Renal cortical epithelial cell (primary cell): Measurements from ENCODE around the gene MYO5A. TPM values are rescaled to one million over a fixed set of nuclear protein-coding genes. Genes with fewer than 3 reads are reported as not detected.
"Not testable (repeated sequence)": the region's sequence is repeated elsewhere in the genome, so short reads cannot be mapped to it uniquely, and the experiment has no call there.

Source experiments
- DNase-seq: peaks from one replicate; pipeline ENCODE4 v3.0.0-alpha.2; 2011; ENCODE audit warnings: low read depth
- total RNA-seq: library from RNA; depleted of rRNA; stranded (reverse); fragments of >200 nt; gene quantifications from 2 replicates; pipeline ENCODE4 v1.2.3, GENCODE V29; 2014

The MYO5A gene
- total RNA-seq, 1 donor from 2014 or later, result 71.3 TPM

DNA sequence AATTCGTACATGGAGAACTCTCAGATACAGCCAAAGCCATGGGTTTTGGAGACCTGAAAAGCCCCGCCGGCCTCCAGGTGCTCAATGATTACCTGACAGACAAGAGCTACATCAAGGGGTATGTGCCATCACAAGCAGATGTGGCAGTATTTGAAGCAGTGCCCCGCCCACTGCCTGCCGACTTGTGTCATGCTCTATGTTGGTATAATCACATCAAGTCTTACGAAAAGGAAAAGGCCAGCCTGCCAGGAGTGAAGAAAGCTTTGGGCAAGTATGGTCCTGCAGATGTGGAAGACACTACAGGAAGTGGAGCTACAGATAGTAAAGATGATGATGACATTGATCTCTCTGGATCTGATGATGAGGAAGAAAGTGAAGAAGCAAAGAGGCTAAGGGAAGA, 23.5 kb downstream of the MYO5A start:
- no peak for DNase-seq

DNA sequence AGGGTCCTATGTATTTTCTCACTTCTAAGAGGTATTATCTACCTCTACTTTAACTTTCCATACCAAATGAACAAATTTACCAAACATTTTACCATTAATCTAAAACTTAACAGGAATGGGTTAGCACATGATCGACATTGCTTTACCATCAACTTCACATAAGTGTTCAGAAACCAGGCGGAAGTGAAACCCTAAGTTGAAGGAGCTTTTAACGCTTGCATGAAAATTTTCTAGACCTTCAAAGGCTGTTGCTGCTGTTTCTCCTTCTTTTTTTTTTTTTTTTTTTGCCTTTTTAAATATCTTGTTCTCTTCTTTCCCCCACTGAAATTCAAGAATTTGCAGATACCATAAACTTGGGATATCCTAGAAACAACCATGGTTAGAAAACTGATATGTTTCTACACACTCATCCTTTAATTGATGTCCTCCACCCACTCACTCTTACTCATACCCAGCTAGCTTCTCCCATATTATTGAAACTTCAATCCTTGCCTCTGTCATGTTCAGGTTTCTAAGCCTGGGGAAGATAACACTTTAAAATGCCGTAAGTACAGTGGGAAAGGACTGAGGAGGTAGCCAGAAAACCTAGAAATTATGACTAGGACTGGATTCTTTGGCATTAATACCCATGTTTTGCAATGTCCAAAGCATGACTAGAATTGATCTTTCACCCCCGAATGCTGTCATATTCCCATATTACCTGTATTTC, 24.7 kb downstream of the MYO5A start:
- DNase-seq, result peak; percentile 33

DNA sequence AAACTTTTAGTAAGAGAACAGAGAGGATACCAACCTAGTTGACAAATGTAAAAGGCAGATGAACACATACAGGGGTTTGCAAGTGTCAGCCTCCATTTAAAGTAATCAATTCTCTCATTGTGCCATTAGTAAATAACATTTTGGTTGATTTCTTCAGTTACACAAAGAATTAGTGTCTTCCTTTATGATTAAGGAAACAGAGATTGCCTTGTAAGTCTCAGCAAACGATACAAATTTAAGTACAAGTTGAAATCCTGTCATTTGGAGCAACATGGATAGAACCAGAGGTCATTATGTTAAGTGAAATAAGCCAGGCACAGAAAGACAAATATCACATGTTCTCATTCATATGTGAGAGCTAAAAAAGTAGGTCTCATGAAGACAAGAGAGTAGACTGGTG, 26.1 kb downstream of the MYO5A start:
- no peak for DNase-seq

DNA sequence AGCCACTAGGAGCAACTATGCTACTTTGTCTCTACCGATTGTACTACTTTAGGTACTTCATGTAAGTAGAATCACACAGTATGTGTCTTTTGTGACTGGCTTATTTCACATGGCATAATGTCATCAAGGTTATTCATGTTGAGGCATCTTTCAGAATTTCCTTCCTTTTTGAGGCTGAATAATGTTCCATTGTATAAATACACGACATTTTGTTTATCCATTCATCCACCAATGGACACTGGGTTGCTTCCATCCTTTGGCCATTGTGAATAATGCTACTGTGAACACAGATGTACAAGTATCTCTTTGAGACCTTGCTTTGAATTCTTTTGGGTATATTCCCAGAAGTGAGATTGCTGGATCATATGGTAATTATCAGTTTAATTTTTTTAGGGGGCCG, 29.2 kb downstream of the MYO5A start:
- no peak for DNase-seq

DNA sequence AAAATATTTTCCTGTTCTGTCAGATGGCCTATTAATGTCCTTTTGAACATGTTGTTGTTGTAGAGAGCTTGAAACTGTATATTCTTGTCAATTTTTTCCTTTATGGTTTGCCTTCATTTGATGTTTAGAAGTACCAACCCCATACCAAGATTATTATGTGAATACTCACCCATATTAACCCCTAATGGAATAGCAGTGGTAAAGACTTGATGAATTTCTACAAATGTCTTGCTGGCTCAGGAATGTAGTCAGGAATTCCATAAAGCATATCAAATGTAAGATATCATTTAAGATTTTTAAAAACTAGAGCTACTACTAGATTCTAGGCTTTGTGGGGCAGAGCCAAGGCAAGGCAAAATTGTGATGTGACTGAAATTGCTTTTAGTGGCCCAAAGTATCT, 30.0 kb downstream of the MYO5A start:
- DNase-seq, result no peak

DNA sequence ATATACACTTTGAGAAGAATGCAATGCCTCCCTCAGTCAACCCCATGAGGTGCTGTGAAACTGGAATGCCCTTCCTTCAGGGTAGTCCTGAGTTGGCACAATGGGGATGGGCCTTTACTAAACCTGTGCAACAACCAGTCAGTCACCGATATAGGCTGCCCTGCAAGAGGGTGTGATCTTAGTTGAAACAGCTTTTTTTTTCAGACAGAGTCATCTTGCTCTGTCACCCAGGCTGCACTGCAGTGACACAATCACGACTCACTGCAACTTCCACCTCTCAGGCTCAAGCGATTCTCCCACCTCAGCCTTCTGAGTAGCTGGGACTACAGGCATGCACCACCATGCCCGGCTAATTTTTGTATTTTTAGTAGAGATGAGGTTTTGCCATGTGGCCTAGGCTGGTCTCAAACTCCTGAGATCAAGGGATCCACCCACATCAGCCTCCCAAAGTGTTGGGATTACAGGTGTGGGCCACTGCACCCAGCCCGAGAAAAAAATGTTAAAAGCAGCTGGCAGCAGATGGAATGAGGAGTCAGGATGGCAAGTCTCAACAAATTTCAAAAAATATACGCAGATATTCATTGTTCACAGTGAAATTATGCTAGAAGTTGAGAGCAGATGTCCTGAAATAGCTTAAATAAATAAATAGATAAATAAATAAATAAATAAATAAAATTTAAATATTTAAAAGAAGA, 31.8 kb downstream of the MYO5A start:
- peak; percentile 89 for DNase-seq

DNA sequence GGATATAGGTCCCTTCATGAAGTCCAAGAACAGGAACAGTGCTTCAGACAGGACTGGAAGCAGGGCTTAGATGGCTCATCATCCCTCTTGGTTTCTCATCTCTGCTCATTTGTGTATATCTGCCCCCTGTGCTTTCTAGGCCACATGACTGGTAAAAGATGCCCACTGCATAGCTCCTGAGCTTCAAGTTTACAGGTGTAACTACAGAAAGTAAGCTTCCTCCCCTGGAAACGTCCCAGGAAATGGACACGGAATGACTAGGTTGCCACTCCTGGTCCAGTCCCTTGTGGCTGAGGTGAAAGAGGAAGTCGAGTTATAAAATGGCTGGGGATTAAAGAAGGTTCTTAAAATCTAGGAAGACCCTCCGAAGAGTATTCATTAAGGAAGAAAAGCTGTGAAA, 32.5 kb downstream of the MYO5A start:
- no peak for DNase-seq

DNA sequence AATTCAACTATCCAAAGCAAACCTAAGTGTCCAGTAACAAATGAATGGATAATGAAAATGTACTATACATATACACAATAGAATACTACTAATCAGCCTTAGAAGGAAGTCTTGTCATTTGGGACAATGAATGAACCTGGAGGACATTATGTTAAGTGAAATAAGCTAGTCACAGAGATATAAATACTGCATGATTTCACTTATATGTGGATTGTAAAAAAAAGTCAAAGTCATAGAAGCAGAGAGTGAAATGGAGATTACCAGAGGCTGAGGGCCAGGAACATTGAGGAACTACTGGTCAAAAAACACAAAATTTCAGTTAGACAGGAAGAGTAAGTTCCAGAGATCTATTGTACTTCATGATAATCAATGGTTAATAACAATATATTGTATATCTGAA, 33.6 kb downstream of the MYO5A start:
- no peak for DNase-seq

DNA sequence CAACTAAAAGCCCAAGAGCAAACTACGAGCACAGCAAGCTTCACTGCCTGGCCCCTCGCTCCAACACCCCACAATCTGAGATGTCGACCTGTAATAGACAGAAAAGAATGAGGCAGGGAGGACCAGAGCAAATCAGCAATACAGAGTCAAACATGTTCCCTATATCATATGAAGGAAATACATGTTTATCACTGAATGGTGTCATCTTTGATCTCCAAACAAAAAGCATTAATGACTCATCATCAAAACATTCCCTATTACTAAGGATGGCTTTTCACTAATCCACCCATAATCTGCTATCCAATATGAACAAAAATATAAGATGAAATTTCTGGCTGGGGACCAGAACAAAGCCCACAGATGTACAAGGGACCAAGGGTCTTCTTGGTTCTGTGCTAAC, 34.7 kb downstream of the MYO5A start:
- DNase-seq, result no peak

DNA sequence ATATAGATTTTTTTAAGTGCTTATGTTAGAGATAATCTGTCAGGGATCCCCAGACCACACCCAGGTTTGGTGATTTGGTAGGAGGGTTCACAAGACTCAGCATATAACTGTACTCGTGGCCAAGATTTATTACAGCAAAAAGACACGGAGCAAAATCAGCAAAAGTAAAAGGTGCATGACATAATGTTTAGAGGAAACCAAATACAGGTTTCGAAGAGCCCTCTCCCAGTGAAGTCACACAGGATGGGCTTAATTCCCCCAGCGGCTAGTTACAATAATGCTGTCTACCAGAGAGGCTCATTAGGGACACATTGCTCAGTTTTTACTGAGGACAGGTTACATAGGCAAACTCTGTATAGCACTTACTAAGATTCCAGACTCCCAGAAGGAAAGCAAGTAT, 36.5 kb downstream of the MYO5A start:
- DNase-seq, result no peak

DNA sequence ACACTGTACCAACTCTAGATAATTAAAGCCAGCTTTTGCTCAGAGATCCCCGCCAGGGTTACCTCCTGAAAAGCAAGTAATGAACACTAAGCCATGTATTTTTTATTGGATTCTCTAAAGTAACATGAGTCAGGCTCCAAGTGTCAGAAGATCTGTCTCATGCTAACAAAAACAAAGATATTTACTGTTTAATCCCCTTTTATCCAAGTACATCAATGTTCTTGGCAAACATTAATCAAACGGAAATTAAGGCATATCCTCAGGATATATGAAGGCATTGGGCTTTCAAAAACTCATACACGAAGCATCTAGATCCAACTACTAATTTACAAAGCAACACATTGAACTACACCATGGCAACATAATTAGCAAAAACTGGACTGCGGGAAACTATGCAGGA, 37.2 kb downstream of the MYO5A start:
- peak; percentile 54 for DNase-seq

DNA sequence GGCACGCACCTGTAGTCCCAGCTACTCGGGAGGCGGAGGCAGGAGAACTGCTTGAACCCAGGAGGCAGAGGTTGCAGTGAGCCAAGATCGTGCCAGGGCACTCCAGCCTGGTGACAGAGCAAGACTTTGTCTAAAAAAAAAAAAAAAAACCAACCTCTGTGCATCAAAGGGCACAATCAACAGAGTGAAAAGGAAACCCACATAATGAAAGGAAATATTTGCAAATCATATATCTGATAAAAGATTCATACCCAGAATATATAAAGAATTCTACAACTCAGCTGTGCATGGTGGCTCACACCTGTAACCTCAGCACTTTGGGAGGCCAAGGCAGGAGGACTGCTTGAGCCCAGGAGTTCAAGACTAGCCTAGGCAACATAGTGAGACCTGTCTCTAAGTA, 39.2 kb downstream of the MYO5A start:
- not testable (repeated sequence) for DNase-seq

DNA sequence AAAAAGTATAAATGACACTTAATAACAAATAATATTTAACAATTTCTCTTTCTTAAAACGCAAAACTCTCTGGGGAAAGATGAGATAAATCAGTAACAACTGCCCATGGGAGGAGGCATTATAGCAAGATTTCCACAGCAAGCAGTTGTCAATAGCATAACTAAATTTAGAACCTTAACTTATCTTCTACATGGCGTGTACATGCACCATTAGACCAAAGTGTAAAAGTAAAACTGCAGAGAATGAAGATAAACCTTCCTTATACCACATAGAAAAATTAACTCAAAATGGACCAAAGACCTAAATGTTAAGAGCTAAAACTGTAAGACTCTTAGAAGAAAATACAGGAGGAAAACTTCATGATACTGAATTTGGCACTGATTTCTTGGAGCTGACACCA, 39.9 kb downstream of the MYO5A start:
- DNase-seq, result no peak

DNA sequence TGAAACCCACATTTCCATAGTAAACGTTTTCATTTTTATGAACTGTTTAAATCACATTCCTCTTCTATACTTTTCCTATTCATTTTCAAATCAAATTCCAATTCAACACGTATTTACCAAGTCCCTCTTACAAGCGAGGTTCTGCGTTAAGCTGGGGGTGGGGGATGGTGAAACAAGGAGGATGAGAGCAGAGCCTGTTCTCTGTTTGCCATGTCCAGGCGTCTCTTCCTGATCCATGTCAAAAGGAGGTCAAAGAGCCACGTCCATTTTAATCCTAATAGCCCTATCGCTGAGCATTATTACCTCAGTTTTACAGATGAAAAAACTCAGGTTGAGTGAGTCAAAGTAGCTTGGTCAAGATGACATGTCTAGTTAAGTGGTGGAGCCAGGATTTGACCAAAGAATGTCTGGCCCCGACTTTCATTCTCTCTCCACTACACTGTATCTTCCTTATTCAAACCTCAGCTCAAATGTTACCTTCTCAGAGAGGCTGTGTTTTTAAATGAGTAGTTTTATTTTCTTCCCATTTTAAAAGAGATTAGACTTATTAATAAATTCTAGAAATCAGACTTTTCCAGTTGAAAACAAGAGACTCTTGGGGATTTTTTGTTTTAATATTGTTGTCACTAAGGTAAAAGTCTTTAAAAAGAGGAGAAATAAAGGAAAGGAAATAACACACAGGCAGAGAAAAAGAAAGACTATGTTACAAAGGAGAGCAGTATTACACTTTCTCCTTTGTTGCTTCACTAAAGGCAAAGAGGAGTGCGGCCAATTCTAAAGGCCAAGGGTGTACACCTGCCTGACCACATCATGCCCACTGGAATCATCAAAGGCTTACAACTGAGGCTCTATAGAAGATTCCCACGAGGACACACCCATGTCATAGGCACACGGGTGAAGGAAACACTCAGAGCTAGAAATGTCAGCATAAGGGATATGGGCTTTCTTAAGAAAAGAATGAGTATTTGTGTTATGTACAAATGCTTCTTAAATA, 42.4 kb downstream of the MYO5A start:
- no peak for DNase-seq

DNA sequence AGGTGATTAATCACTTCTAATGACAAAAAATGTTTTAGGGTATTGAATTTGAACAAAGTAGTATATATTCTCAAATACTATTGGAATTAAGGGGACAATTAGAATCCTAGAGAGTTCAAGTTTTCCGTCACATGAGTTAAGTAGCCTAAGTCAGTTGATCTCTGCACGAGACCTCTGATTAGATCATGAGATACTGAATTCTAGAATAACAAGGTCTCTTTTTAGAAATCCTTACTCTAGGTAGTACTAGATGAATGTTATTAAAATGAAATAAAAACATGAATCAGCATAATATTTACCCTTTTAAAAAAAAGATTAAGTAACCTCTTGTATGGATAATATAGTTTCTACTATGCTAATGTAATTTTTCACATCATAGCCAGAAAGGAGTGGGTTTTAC, 43.4 kb downstream of the MYO5A start:
- DNase-seq, result no peak

DNA sequence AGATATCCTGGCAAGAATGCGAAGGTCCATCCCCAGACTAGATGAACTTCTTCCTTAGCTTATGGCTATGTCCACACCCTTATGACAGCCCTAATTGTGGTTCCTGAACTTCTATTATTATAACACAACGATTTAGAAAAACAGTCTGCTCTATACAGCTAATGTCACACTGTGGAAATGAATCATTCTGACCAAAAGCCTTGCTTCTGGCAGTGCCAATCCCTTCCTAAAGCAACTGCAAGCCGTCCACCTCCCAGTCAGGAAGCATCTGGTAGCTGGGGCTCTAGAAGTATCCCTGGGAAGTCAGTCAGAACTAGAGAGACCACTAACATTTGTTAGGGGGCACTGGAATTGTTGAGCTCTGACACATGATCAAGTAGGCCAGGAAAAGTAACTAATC, 45.0 kb downstream of the MYO5A start:
- DNase-seq, result peak; percentile 48

DNA sequence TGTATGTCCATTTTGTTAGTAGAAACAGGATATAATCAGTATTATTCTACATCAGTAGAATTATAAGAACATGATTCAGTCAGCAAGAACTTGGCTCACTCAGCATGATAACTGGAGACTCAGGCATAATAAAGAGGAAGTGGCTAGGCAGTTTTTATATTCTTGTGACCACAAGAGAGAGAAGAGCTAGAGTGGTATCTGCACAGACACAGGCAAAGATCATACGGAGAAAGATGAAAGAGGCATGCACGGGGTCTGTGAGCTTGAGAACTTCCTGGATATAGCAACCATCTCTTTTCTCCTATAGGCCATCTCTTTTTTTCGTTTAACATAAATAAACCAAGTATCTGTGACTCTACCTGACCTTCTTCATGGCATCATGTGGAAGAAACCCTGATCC, 46.8 kb downstream of the MYO5A start:
- peak; percentile 75 for DNase-seq

DNA sequence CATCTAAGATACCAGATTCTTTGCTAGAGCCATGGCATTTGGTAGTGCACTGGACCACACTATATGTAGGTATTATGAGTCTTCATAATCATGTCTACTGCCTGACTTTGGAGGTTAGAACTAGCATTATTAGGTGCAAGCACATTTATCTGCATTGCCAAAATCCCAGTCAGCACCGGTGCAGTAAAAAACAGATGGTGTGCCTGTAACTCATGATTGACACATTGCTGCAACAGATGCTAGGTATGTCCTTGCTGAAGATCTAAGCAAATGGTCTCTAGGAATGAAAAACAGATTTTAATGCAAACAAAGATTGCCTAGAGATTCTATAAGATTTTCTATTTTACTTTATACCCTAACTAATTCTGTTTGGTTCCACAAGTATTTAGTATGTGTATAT, 47.7 kb downstream of the MYO5A start:
- no peak for DNase-seq

DNA sequence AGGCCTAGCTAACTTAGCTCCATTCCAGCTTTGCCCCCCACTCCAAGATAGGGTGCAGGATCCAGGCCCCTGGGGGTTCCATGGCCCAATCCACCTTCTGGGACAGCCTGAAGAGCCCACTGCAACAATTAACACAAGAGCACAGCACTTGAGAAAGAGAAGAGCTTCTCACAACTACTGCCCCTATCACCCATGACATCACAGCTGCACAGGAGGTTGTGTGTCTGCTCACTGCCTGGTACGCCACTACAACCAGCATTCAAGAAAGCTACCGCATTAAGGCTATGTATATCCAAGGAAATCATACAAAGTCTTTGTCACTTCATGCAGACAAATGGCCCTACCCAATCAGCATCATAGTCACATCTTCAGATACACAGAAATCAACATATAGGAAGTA, 62.0 kb downstream of the MYO5A start:
- no peak for DNase-seq

DNA sequence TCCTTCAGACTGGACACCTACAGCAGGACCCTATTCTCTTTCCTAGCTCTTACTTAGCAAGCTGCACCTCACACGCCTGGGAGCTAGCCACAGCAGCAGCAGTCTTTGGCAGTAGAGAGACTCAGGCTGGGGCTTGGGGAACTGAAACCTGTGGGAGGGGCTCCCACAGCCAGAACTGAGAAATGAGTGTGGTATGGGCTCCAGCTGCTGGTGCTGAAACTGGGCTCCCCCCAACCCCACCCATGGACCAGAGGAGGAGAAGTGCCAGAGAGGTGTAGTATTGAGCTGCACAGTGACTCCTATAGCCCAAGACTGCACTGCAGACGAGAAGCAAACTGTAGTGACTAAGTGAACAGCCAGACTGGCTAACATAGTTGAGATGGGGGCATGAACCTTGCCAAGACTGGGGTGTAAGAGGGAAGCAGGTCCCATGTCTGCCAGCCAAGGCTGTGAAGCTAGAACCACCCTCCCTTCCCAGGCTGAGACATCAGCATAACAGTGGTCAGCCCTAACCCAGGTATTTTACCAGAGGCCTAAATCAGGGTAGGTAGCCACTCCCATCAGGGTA, 62.5 kb downstream of the MYO5A start:
- DNase-seq, result no peak

DNA sequence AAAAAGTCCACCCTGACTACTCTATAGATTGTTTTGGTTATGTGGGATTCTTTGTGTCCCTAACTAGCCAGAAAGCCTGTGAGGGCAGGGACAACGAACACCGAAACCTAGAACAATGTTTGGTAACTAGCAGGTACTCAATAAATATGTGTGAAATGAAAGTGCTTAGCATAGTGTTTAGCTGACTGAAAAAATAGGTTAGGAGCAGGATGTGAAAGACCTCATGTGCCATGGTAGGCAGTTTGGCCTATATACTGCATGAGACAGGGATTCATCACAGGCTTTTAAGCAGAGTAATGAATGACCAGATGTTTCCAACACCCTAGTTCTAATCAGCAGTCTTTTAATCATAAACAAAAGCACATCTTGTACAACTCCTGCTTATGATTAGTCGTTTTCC, 64.2 kb downstream of the MYO5A start:
- DNase-seq, result no peak

DNA sequence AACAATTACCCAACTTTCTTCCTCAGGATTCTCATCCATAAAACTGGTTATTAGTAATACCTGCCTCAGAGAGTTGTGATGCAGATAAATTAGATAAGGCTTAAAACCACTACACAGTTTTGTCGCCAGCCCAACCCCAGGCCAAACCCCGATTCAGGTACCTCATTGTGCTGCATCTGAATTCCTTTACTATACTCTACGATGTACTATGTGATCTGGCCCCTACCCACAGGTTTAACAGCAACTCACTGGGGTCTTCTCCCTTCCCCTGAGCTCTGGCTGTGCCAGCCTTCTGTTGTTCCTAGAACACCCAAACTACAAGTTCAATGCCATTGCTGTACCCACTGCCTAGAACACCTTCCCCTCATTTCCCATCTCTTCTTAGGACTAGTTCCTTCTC, 64.6 kb downstream of the MYO5A start:
- no peak for DNase-seq
